Adrenal gland (tissue), 12 donors: ENCODE data around the gene IL31RA. TPM values are rescaled to one million over a fixed set of nuclear protein-coding genes. Genes with fewer than 3 reads are reported as not detected.

Experiments used
- DNase-seq, 7 donors: peaks; one replicate each; pipeline ENCODE4 v3.0.0-alpha.2; 2019 to 2020
- H3K27ac ChIP-seq, 5 donors: fragments of 200-600 bp; sonication (generic) in 4 of 5; 1 replicate in 3 of 5; 2 replicates in 2 of 5; pipeline versions ENCODE4 v1.5.1 to v1.8.0; 2016 to 2020; ENCODE audit warnings: mild to moderate bottlenecking in 1 of 5
- H3K27me3 ChIP-seq: fragments of 200-600 bp; 2 replicates; pipeline ENCODE4 v1.8.0; 2021
- H3K36me3 ChIP-seq, 2 donors: fragments of 200-600 bp; replicated peaks in 1 of 2; 1 replicate in 1 of 2; 2 replicates in 1 of 2; pipeline versions ENCODE4 v1.5.1 to v1.8.0; 2018 to 2022
- H3K4me1 ChIP-seq, 2 donors: fragments of 200-600 bp; replicated peaks in 1 of 2; 1 replicate in 1 of 2; 2 replicates in 1 of 2; pipeline versions ENCODE4 v1.5.1 to v1.8.0; 2018 to 2021
- H3K4me3 ChIP-seq, 4 donors: fragments of 200-600 bp; sonication (generic) in 3 of 4; one replicate each; pipeline ENCODE4 v1.5.1; 2016 to 2018
- H3K9me3 ChIP-seq, 3 donors: fragments of 200-600 bp; sonication (generic) in 1 of 3; replicated peaks in 1 of 3; 1 replicate in 2 of 3; 2 replicates in 1 of 3; pipeline versions ENCODE4 v1.5.1 to v1.8.0; 2016 to 2021
- POLR2A ChIP-seq, 2 donors: fragments of 450-650 bp; IDR thresholded peaks; one replicate each; pipeline ENCODE4 v1.6.1; 2017; ENCODE audit warnings: antibody characterized with exemption in 2 of 2, mild to moderate bottlenecking in 2 of 2, moderate library complexity in 1 of 2
- WGBS, 4 donors: extraction: QIAGEN DNeasy Blood & Tissue Kit in 2 of 4; methylation state at CpG; one replicate each; pipeline versions ENCODE4 v1.1.5 to v1.1.7; 2013 to 2017; 5-methylcytosine and 5-hydroxymethylcytosine counted together
- intact Hi-C, 2 donors: fragments of 100-400 bp; cut with DNase I; formaldehyde crosslinking; loops; one replicate each; pipeline versions ENCODE4 v1.14.1 to v1.15.0; 2022 to 2023
- polyA plus RNA-seq, 3 donors: library from polyadenylated mRNA; stranded (reverse); fragments of 200-250 nt in 2 of 3; fragments of 350-450 nt in 1 of 3; fragmentation: Illumina TruSeq in 1 of 3; extraction: RNeasy Lipid Tissue Mini Kit (QIAGEN cat#74804) in 1 of 3; gene quantifications; one replicate each; pipeline ENCODE4 v1.2.3, GENCODE V29; 2013 to 2014
- total RNA-seq, 9 donors: library from RNA; depleted of rRNA in 4 of 9; stranded (reverse); fragments of >200 nt in 4 of 9; fragments of 120-200 nt in 1 of 9; fragmentation: NEBNext Ultra II Directional in 1 of 9; extraction: Animal tissue kit (Norgen Biotek cat#: 25700) in 1 of 9; gene quantifications; one replicate each; pipeline versions ENCODE4 v1.1.0 to v1.2.4, GENCODE V29; 2013 to 2023
- TF ChIP-seq, protein P1 (sequence below), 6 experiments: fragments of 450-650 bp in 4 of 6; fragments of 200-600 bp in 2 of 6; sonication (generic) in 1 of 6; IDR thresholded peaks; 1 replicate in 5 of 6; 2 replicates in 1 of 6; pipeline versions ENCODE4 v1.5.1 to v1.8.0; 2016 to 2021; ENCODE audit warnings: antibody characterized with exemption in 6 of 6, mild to moderate bottlenecking in 2 of 6, moderate library complexity in 1 of 6
- donor health status: healthy with polysubstance abuse.
- donor health status: Bipolar disorder and iron deficiency.
- donor health status: DM: yes; HTN: yes; CAD: no.
- donor health status: DM: no; HTN: no; CAD: no.
- donor health status: DM: no; HTN: no; CAD: no.
- donor health status: DM: yes; HTN: yes; CAD: no.

IL31RA gene
- total and polyA plus RNA-seq, 12 donors, result 0.05 to 0.61 TPM; not detected in 10

DNA sequence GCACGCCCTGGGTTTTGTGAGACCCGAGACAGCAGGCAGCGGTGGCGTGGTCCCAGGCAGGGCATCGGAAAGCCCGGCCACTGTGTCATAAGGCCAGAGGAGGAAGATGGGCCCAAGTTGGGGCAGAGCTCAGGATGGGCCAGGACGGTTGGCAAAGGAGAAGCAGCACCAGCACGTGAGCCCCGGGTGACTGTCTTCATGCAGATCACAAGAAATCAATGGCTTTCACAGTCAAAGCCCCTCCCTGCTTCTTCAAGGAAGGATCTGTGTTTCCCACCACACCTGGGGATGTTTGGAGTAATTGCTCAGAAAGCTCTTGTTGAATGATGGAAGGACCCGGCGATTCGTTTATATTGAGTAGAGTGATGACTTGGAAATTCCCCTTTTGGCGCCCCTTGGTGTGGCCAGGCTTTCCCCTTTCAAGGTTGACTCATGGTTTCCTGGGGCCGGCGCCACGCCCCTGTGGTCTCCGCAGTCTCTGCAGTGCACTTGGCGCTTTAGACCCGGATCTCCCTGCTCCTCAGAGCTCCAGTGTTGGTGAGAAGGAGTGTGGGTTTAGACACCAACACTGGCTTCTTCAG is 52.1 kb downstream of the IL31RA start:
- Histone ChIP-seq H3K4me3 (no peak overlapping the region), H3K27me3 (no peaks in the 10 kb centered on the region), H3K9me3 (no peaks in the 10 kb centered on the region), H3K27ac (no peak overlapping the region), H3K36me3 (no peaks in the 10 kb centered on the region), H3K4me1 (no peaks in the 10 kb centered on the region)
- intact Hi-C loops, result no loop called here
- 80 to 88% (median 83%) methylated on average over 19 of the region's 19 CpGs for WGBS, 4 donors
- DNase-seq, result no peak
- TF ChIP-seq, protein P1, sequence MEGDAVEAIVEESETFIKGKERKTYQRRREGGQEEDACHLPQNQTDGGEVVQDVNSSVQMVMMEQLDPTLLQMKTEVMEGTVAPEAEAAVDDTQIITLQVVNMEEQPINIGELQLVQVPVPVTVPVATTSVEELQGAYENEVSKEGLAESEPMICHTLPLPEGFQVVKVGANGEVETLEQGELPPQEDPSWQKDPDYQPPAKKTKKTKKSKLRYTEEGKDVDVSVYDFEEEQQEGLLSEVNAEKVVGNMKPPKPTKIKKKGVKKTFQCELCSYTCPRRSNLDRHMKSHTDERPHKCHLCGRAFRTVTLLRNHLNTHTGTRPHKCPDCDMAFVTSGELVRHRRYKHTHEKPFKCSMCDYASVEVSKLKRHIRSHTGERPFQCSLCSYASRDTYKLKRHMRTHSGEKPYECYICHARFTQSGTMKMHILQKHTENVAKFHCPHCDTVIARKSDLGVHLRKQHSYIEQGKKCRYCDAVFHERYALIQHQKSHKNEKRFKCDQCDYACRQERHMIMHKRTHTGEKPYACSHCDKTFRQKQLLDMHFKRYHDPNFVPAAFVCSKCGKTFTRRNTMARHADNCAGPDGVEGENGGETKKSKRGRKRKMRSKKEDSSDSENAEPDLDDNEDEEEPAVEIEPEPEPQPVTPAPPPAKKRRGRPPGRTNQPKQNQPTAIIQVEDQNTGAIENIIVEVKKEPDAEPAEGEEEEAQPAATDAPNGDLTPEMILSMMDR (IDR thresholded peaks at IDR 0.05), result no peak
- TF ChIP-seq POLR2A (IDR thresholded peaks at IDR 0.05), result no peak

DNA sequence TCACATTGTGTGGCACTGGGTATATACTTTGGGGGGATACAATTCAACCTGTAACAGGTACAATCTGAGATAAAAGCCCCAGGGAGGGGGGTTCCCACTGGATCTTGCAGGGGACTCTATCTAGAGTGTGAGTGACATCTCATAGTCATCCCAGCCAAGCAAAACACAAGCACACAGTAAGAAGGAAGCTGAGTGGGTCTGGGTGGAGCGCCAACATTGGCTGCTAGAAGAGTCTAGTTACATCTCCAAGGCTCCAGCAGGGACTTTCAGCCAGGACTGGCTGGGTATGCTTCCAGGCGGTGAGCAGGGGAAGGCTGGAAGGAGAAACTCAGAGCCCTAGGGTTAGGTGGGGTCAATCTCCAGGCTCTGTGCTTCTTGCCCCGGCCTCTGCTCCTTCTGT is 53.0 kb downstream of the IL31RA start:
- TF ChIP-seq POLR2A (IDR thresholded peaks at IDR 0.05), result no peak
- TF ChIP-seq, protein P1 (IDR thresholded peaks at IDR 0.05), result no peak
- intact Hi-C loops, result no loop called here
- H3K27ac ChIP-seq, result no peak overlapping the region
- no peak overlapping the region for H3K4me3 ChIP-seq
- no peaks in the 10 kb centered on the region for H3K36me3 ChIP-seq
- H3K9me3 ChIP-seq, result no peaks in the 10 kb centered on the region
- H3K4me1 ChIP-seq, result no peaks in the 10 kb centered on the region
- no peak for DNase-seq
- H3K27me3 ChIP-seq, result no peaks in the 10 kb centered on the region
- 80 to 93% (median 91%) methylated on average over 1 to 3 of the region's 3 CpGs for WGBS, 4 donors

DNA sequence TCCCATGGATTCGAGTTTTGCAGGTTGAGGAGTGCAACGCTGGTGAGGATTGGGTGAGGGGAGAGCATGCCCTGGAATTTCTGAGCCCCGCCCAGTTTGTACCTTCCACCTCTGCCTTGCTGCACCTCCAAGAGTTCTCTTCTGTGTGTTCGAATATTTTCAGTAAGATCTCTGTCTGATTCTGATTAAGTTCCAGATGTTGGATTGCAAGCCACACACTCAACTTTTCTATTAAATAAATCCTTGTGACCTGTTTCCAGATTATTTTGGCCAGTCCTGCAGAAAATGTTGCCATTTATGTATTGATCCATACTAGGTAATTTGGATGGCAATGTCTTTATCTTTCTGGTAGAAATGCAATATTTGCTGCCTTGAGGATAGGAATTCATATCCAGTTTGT is 54.1 kb downstream of the IL31RA start:
- WGBS, 4 donors, result 64 to 80% (median 74%) methylated on average over 4 of the region's 4 CpGs

DNA sequence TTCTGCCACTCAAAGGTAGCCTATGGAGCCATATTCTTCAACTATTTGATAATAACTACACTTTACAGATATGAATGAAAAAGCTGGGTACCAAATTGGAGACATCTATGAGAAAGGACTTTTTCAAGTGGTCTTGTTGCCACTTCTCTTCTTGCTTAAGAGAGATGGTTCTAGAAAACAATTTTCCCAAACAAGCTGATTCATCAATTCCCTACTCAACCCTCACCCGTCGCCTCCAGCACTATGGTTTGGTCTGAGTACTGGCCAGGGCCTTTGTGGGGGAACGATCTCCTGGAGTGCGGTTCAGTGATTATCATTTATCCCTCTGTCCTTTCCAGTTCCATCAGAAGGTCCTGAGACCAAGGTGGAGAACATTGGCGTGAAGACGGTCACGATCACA is 56.8 kb downstream of the IL31RA start:
- TF ChIP-seq POLR2A (IDR thresholded peaks at IDR 0.05), result no peak
- TF ChIP-seq, protein P1 (IDR thresholded peaks at IDR 0.05), result no peak
- Histone ChIP-seq H3K4me3 (no peak overlapping the region), H3K9me3 (no peaks in the 10 kb centered on the region), H3K27ac (no peak overlapping the region), H3K27me3 (no peaks in the 10 kb centered on the region), H3K36me3 (no peaks in the 10 kb centered on the region), H3K4me1 (no peaks in the 10 kb centered on the region)
- WGBS, 4 donors, result 92 to 95% (median 95%) methylated on average over 7 of the region's 7 CpGs
- no peak for DNase-seq
- intact Hi-C loops, result no loop called here

More for the DNA sequence above, 54.1 kb downstream of the IL31RA start:
- Histone ChIP-seq H3K4me3 (no peak overlapping the region), H3K27ac (no peak overlapping the region), H3K27me3 (no peaks in the 10 kb centered on the region), H3K36me3 (no peaks in the 10 kb centered on the region), H3K9me3 (no peaks in the 10 kb centered on the region), H3K4me1 (no peaks in the 10 kb centered on the region)
- TF ChIP-seq, protein P1 (IDR thresholded peaks at IDR 0.05), result no peak
- TF ChIP-seq POLR2A (IDR thresholded peaks at IDR 0.05), result no peak
- no peak for DNase-seq
- intact Hi-C loops, result no loop called here
